Endodermal cell (in vitro differentiated cells): ENCODE data around the gene EFCAB11. TPM values are rescaled to one million over a fixed set of nuclear protein-coding genes. Genes with fewer than 3 reads are reported as not detected.
A peak's percentile ranks its signal among the peaks of the same experiment; 100 is the strongest.

Experiments used
- DNase-seq: peaks from one replicate; pipeline ENCODE4 v3.0.0-alpha.2; 2017
- H3K27ac ChIP-seq: 2 replicates; pipeline ENCODE4 v1.5.1; 2013; ENCODE audit warnings: mild to moderate bottlenecking, low read depth, low read length, moderate library complexity
- H3K27me3 ChIP-seq: 2 replicates; pipeline ENCODE4 v1.6.1; 2013; ENCODE audit warnings: mild to moderate bottlenecking, low read length, moderate library complexity; ENCODE audit not compliant: insufficient read depth, control insufficient read depth, poor library complexity, severe bottlenecking
- H3K36me3 ChIP-seq: 2 replicates; pipeline ENCODE4 v1.7.0; 2013; ENCODE audit warnings: mild to moderate bottlenecking, low read length, moderate library complexity; ENCODE audit not compliant: control insufficient read depth, insufficient read depth
- H3K4me1 ChIP-seq: one replicate; pipeline ENCODE4 v1.7.0; 2013; ENCODE audit warnings: low read length; ENCODE audit not compliant: control insufficient read depth, insufficient read depth
- H3K4me3 ChIP-seq: 2 replicates; pipeline ENCODE4 v1.5.1; 2013; ENCODE audit warnings: mild to moderate bottlenecking, low read length, moderate library complexity
- H3K9ac ChIP-seq: 2 replicates; pipeline ENCODE4 v1.6.1; 2013; ENCODE audit warnings: mild to moderate bottlenecking, low read length, moderate library complexity; ENCODE audit not compliant: poor library complexity, severe bottlenecking; ENCODE audit errors: extremely low read depth
- H3K9me3 ChIP-seq: 2 replicates; pipeline ENCODE4 v1.6.1; 2013; ENCODE audit warnings: mild to moderate bottlenecking, low read length, moderate library complexity; ENCODE audit not compliant: control insufficient read depth
- H3K27ac Mint-ChIP-seq: 2 replicates; pipeline ENCODE4 v1.8.0; 2020; ENCODE audit warnings: mixed read lengths
- H3K27me3 Mint-ChIP-seq: 2 replicates; pipeline ENCODE4 v1.8.0; 2021; ENCODE audit warnings: mild to moderate bottlenecking, mixed read lengths; ENCODE audit not compliant: insufficient read depth
- H3K36me3 Mint-ChIP-seq: 2 replicates; pipeline ENCODE4 v1.8.0; 2020; ENCODE audit warnings: low read depth, mixed read lengths
- H3K4me1 Mint-ChIP-seq: 2 replicates; pipeline ENCODE4 v1.8.0; 2020; ENCODE audit warnings: mixed read lengths
- H3K4me3 Mint-ChIP-seq: 2 replicates; pipeline ENCODE4 v1.8.0; 2020; ENCODE audit warnings: mild to moderate bottlenecking, moderate library complexity, mixed read lengths
- H3K9me3 Mint-ChIP-seq: 2 replicates; pipeline ENCODE4 v1.8.0; 2020; ENCODE audit warnings: mild to moderate bottlenecking, mixed read lengths
- CTCF ChIP-seq: fragments of 200-600 bp; sonication (generic); conservative IDR thresholded peaks from 2 replicates; pipeline ENCODE4 v1.5.0; 2021; ENCODE audit warnings: antibody characterized with exemption, mild to moderate bottlenecking
- WGBS, 2 experiments: methylation state at CpG; one replicate each; pipeline versions ENCODE4 v1.1.5 to v1.1.7; 2013; ENCODE audit warnings: missing lambda C conversion rate in 2 of 2, mixed read lengths in 1 of 2; ENCODE audit not compliant: insufficient coverage in 1 of 2, insufficient read length in 1 of 2; 5-methylcytosine and 5-hydroxymethylcytosine counted together
- total RNA-seq, 2 donors: library from RNA; stranded (reverse); fragmentation: NEBNext Ultra II Directional in 1 of 2; extraction: Animal tissue kit (Norgen Biotek cat#: 25700) in 1 of 2; gene quantifications; 2 replicates in 1 of 2; 3 replicates in 1 of 2; pipeline ENCODE4 v1.2.1, GENCODE V29; 2021

Gene EFCAB11
- total RNA-seq, 2 donors from 2014 or later = 23.8 to 47.6 TPM

GRCh38 chr14:89955022-89955744 is 653 bp upstream of the EFCAB11 start:
- Mint-ChIP-seq H3K27me3 (no peaks in the 10 kb centered on the region), H3K4me1 (peaks cover 27% of the 10 kb centered on the region), H3K27ac (peak overlapping the region; percentile 98), H3K4me3 (peak overlapping the region; percentile 90), H3K36me3 (peaks cover 29% of the 10 kb centered on the region), H3K9me3 (no peaks in the 10 kb centered on the region)
- peak overlapping the region; percentile 19 for H3K27ac ChIP-seq
- no peaks in the 10 kb centered on the region for H3K27me3 ChIP-seq
- peaks cover 15% of the 10 kb centered on the region for H3K9me3 ChIP-seq
- H3K4me3 ChIP-seq = peak overlapping the region; percentile 90
- H3K4me1 ChIP-seq = peaks cover 5% of the 10 kb centered on the region
- WGBS, 2 experiments = 24 to 58% methylated on average over 14 to 20 of the region's 20 CpGs
- H3K9ac ChIP-seq = peak overlapping the region; percentile 84
- H3K36me3 ChIP-seq = peaks cover 39% of the 10 kb centered on the region
- no peak for TF ChIP-seq CTCF
- peak; percentile 63 for DNase-seq

GRCh38 chr14:89953602-89954001 is 928 bp downstream of the EFCAB11 start:
- Histone ChIP-seq H3K9ac (peak overlapping the region; percentile 65), H3K4me3 (peak overlapping the region; percentile 90)
- no peak for TF ChIP-seq CTCF

GRCh38 chr14:89952576-89952975 is 2.0 kb downstream of the EFCAB11 start:
- no peak overlapping the region for H3K27ac Mint-ChIP-seq
- Histone ChIP-seq H3K27me3 (no peaks in the 10 kb centered on the region), H3K9ac (no peak overlapping the region), H3K9me3 (peaks cover 10% of the 10 kb centered on the region), H3K27ac (no peak overlapping the region), H3K36me3 (peaks cover 35% of the 10 kb centered on the region), H3K4me3 (no peak overlapping the region), H3K4me1 (peaks cover 3% of the 10 kb centered on the region)
- H3K27me3 Mint-ChIP-seq = no peaks in the 10 kb centered on the region
- peaks cover 18% of the 10 kb centered on the region for H3K4me1 Mint-ChIP-seq
- WGBS, 2 experiments = 90 to 95% methylated on average over 2 of the region's 2 CpGs
- no peak for DNase-seq
- H3K4me3 Mint-ChIP-seq = no peak overlapping the region
- no peak for TF ChIP-seq CTCF
- no peaks in the 10 kb centered on the region for H3K9me3 Mint-ChIP-seq
- H3K36me3 Mint-ChIP-seq = peaks cover 35% of the 10 kb centered on the region

More at GRCh38 chr14:89953602-89954001, 928 bp downstream of the EFCAB11 start:
- H3K9me3 Mint-ChIP-seq = no peaks in the 10 kb centered on the region
- peaks cover 40% of the 10 kb centered on the region for H3K36me3 ChIP-seq
- peaks cover 39% of the 10 kb centered on the region for H3K36me3 Mint-ChIP-seq
- H3K27me3 ChIP-seq = no peaks in the 10 kb centered on the region
- H3K27ac ChIP-seq = no peak overlapping the region
- 77 to 100% methylated on average over 1 of the region's 1 CpG for WGBS, 2 experiments
- H3K27me3 Mint-ChIP-seq = no peaks in the 10 kb centered on the region
- H3K4me1 ChIP-seq = peaks cover 3% of the 10 kb centered on the region
- H3K4me1 Mint-ChIP-seq = peaks cover 23% of the 10 kb centered on the region
- H3K27ac Mint-ChIP-seq = peak overlapping the region; percentile 98
- H3K9me3 ChIP-seq = peaks cover 17% of the 10 kb centered on the region
- peak overlapping the region; percentile 90 for H3K4me3 Mint-ChIP-seq
- no peak for DNase-seq
